CD14-positive monocyte (primary cell): ENCODE data around the gene PCNP. TPM values are rescaled to one million over a fixed set of nuclear protein-coding genes. Genes with fewer than 3 reads are reported as not detected.

Source experiments
- DNase-seq, 3 donors: peaks; one replicate each; pipeline ENCODE4 v3.0.0-alpha.2; 2011 to 2022
- H2AFZ ChIP-seq: 2 replicates; pipeline ENCODE4 v1.6.0; 2012; ENCODE audit warnings: mild to moderate bottlenecking, low read depth, low read length, inconsistent platforms; ENCODE audit not compliant: insufficient read depth, poor library complexity, severe bottlenecking
- H3K27ac ChIP-seq, 2 donors: 1 replicate in 1 of 2; 2 replicates in 1 of 2; pipeline ENCODE4 v1.5.1; 2012 to 2013; ENCODE audit warnings: low read length in 2 of 2, control low read depth in 1 of 2, inconsistent platforms in 1 of 2, low read depth in 1 of 2, mild to moderate bottlenecking in 1 of 2
- H3K27me3 ChIP-seq, 2 donors: one replicate each; pipeline versions ENCODE4 v1.6.0 to v1.6.1; 2011 to 2013; ENCODE audit warnings: low read length in 2 of 2; ENCODE audit not compliant: control insufficient read depth in 2 of 2, insufficient read depth in 2 of 2
- H3K36me3 ChIP-seq, 2 donors: replicated peaks in 1 of 2; 1 replicate in 1 of 2; 2 replicates in 1 of 2; pipeline versions ENCODE4 v1.5.1 to v1.6.1; 2012 to 2013; ENCODE audit warnings: low read length in 2 of 2, control low read depth in 1 of 2, inconsistent platforms in 1 of 2, mild to moderate bottlenecking in 1 of 2; ENCODE audit not compliant: insufficient read depth in 2 of 2, control insufficient read depth in 1 of 2
- H3K4me1 ChIP-seq, 2 donors: 1 replicate in 1 of 2; 2 replicates in 1 of 2; pipeline versions ENCODE4 v1.5.1 to v1.6.1; 2012 to 2013; ENCODE audit warnings: low read length in 2 of 2, control low read depth in 1 of 2, inconsistent platforms in 1 of 2, mild to moderate bottlenecking in 1 of 2, moderate library complexity in 1 of 2; ENCODE audit not compliant: insufficient read depth in 2 of 2, control insufficient read depth in 1 of 2
- H3K4me2 ChIP-seq: replicated peaks from 2 replicates; pipeline ENCODE3; 2012; ENCODE audit warnings: low read length, moderate library complexity, mild to moderate bottlenecking; ENCODE audit not compliant: poor library complexity, severe bottlenecking; ENCODE audit errors: extremely low read depth
- H3K4me3 ChIP-seq, 3 experiments: fragments of 200-600 bp in 1 of 3; sonication (generic) in 1 of 3; replicated peaks in 1 of 3; 1 replicate in 2 of 3; 2 replicates in 1 of 3; pipeline ENCODE4 v1.5.1; 2011 to 2013; ENCODE audit warnings: low read length in 3 of 3, mild to moderate bottlenecking in 3 of 3, control low read depth in 2 of 3, low read depth in 2 of 3, inconsistent platforms in 1 of 3, moderate library complexity in 1 of 3
- H3K79me2 ChIP-seq: 2 replicates; pipeline ENCODE4 v1.6.0; 2012; ENCODE audit warnings: mild to moderate bottlenecking, control low read depth, inconsistent platforms, low read length, moderate library complexity; ENCODE audit not compliant: insufficient read depth
- H3K9ac ChIP-seq: 2 replicates; pipeline ENCODE4 v1.6.0; 2017; ENCODE audit warnings: low read length, mild to moderate bottlenecking; ENCODE audit not compliant: insufficient read depth, poor library complexity, severe bottlenecking
- H3K9me3 ChIP-seq, 2 donors: replicated peaks in 1 of 2; 1 replicate in 1 of 2; 2 replicates in 1 of 2; pipeline versions ENCODE4 v1.5.1 to v1.6.1; 2012 to 2013; ENCODE audit warnings: low read length in 2 of 2, control low read depth in 1 of 2; ENCODE audit not compliant: control insufficient read depth in 1 of 2, insufficient read depth in 1 of 2
- H4K20me1 ChIP-seq: 2 replicates; pipeline ENCODE4 v1.6.0; 2012; ENCODE audit warnings: mild to moderate bottlenecking, low read length, control low read depth, moderate library complexity; ENCODE audit not compliant: insufficient read depth
- H3K27ac Mint-ChIP-seq, 7 donors: one replicate each; pipeline ENCODE4 v1.8.0; 2020; ENCODE audit warnings: mild to moderate bottlenecking in 7 of 7, mixed read lengths in 7 of 7, moderate library complexity in 6 of 7, inconsistent platforms in 2 of 7
- H3K27me3 Mint-ChIP-seq, 3 donors: one replicate each; pipeline ENCODE4 v1.8.0; 2021 to 2022; ENCODE audit warnings: low read depth in 3 of 3, mild to moderate bottlenecking in 3 of 3, mixed read lengths in 3 of 3, moderate library complexity in 3 of 3, inconsistent platforms in 1 of 3
- H3K36me3 Mint-ChIP-seq, 2 donors: one replicate each; pipeline ENCODE4 v1.8.0; 2020; ENCODE audit warnings: mixed read lengths in 2 of 2, inconsistent platforms in 1 of 2, mild to moderate bottlenecking in 1 of 2
- H3K4me1 Mint-ChIP-seq: one replicate; pipeline ENCODE4 v1.8.0; 2020; ENCODE audit warnings: mild to moderate bottlenecking, mixed read lengths
- H3K4me3 Mint-ChIP-seq, 2 donors: one replicate each; pipeline ENCODE4 v1.8.0; 2020; ENCODE audit warnings: mild to moderate bottlenecking in 2 of 2, mixed read lengths in 2 of 2, moderate library complexity in 1 of 2
- H3K9me3 Mint-ChIP-seq, 7 donors: one replicate each; pipeline ENCODE4 v1.8.0; 2020 to 2022; ENCODE audit warnings: mixed read lengths in 7 of 7, mild to moderate bottlenecking in 6 of 7, moderate library complexity in 6 of 7, inconsistent platforms in 2 of 7
- CTCF ChIP-seq: fragments of 200-600 bp; IDR thresholded peaks from one replicate; pipeline ENCODE4 v1.8.0; 2022; ENCODE audit warnings: antibody characterized with exemption, mild to moderate bottlenecking
- WGBS: methylation state at CpG from one replicate; pipeline ENCODE4 v1.1.5; 2013; ENCODE audit warnings: missing lambda C conversion rate; ENCODE audit not compliant: insufficient coverage; 5-methylcytosine and 5-hydroxymethylcytosine counted together
- intact Hi-C, 2 donors: fragments of 100-400 bp; cut with micrococcal nuclease; formaldehyde crosslinking; loops; one replicate each; pipeline versions ENCODE4 v1.15.0 to v1.15.1; 2023
- polyA plus RNA-seq, 3 donors: library from polyadenylated mRNA; depleted of rRNA in 1 of 3; unstranded in 2 of 3; stranded (reverse) in 1 of 3; fragments of 300-500 nt in 2 of 3; fragments of >200 nt in 1 of 3; fragmentation: Illumina TruSeq in 2 of 3; gene quantifications; 1 replicate in 2 of 3; 2 replicates in 1 of 3; pipeline ENCODE4 v1.2.3, GENCODE V29; 2012 to 2021
- small RNA-seq: library from RNA; depleted of rRNA; stranded (forward); fragments of <200 nt; gene quantifications from one replicate; pipeline ENCODE3, GENCODE V24; 2012; ENCODE audit warnings: low read depth; ENCODE audit not compliant: insufficient read length

Gene PCNP
- polyA plus RNA-seq, 3 donors = 32.0 to 68.2 (median 57.4) TPM

GRCh38 chr3:101642441-101642840 is 68.5 kb downstream of the PCNP start:
- Mint-ChIP-seq H3K27ac (no peak overlapping the region), H3K9me3 (no peaks in the 10 kb centered on the region), H3K36me3 (peaks cover 11 to 15% of the 10 kb centered on the region in 2 donors), H3K4me1 (no peaks in the 10 kb centered on the region), H3K4me3 (no peak overlapping the region), H3K27me3 (peaks cover 0 to 2% (median 1%) of the 10 kb centered on the region in 3 donors)
- Histone ChIP-seq H3K4me3 (no peak overlapping the region), H3K9me3 (no peaks in the 10 kb centered on the region), H3K27ac (no peak overlapping the region), H3K79me2 (no peaks in the 10 kb centered on the region), H3K4me1 (no peaks in the 10 kb centered on the region), H3K36me3 (peaks cover under 1 to 19% of the 10 kb centered on the region in 2 donors), H3K4me2 (no peak overlapping the region), H3K9ac (no peak overlapping the region), H3K27me3 (no peaks in the 10 kb centered on the region), H4K20me1 (no peaks in the 10 kb centered on the region), H2AFZ (no peak overlapping the region)
- intact Hi-C loops = no loop called here
- WGBS = no CpG with 5 or more reads among the region's 3 CpGs
- TF ChIP-seq CTCF = no peak
- DNase-seq = no peak

- no peak overlapping the region for H3K4me3 Mint-ChIP-seq
- intact Hi-C loops = no loop called here
- no peak for DNase-seq
- H3K36me3 Mint-ChIP-seq = peaks cover 11 to 21% of the 10 kb centered on the region in 2 donors
- peaks cover 0 to 2% (median 1%) of the 10 kb centered on the region in 3 donors for H3K27me3 Mint-ChIP-seq
- H3K27ac Mint-ChIP-seq = no peak overlapping the region
- Histone ChIP-seq H3K36me3 (peaks cover 8 to 27% of the 10 kb centered on the region in 2 donors), H3K79me2 (no peaks in the 10 kb centered on the region), H3K4me2 (no peak overlapping the region), H3K9me3 (no peaks in the 10 kb centered on the region), H3K4me1 (no peaks in the 10 kb centered on the region), H3K9ac (no peak overlapping the region), H3K27me3 (no peaks in the 10 kb centered on the region), H2AFZ (no peak overlapping the region), H3K27ac (no peak overlapping the region), H4K20me1 (no peaks in the 10 kb centered on the region), H3K4me3 (no peak overlapping the region)
- H3K9me3 Mint-ChIP-seq = no peaks in the 10 kb centered on the region
- no peak for TF ChIP-seq CTCF
- WGBS = 98% methylated on average over 7 of the region's 8 CpGs
- H3K4me1 Mint-ChIP-seq = no peaks in the 10 kb centered on the region
Measured at GRCh38 chr3:101643009-101643844, 69.2 kb downstream of the PCNP start.

Small RNA genes within 50 kb of the gene (small RNA-seq; reads per million reads assigned to genes)
- gene RF00019 (not detected), gene RNU6-1256P (not detected)

Other genes with a start within 250 kb of the PCNP start
- 10 to 100 TPM in 1 of 3 donors, 1 to 10 TPM in 2; 1.6 to 12.4 (median 3.8) TPM for gene SENP7, start 61.0 kb upstream of the PCNP start, polyA plus RNA-seq
- gene TRMT10C, start 12.3 kb upstream of the PCNP start, polyA plus RNA-seq = 10 to 100 TPM in 2 of 3 donors, 1 to 10 TPM in 1; 4.1 to 21.0 (median 14.6) TPM
- gene ZBTB11, start 103.0 kb downstream of the PCNP start, polyA plus RNA-seq = 10 to 100 TPM in 1 of 3 donors, 1 to 10 TPM in 2; 5.1 to 20.2 (median 6.8) TPM
- 100 to 1,000 TPM; 445 to 996 (median 586) TPM for gene RPL24, start 112.5 kb downstream of the PCNP start, polyA plus RNA-seq
- gene CEP97, start 150.4 kb downstream of the PCNP start, polyA plus RNA-seq = 1 to 10 TPM in 2 of 3 donors, under 1 TPM in 1; 0.79 to 1.7 (median 1.5) TPM
- 10 to 100 TPM; 14.6 to 35.8 (median 19.8) TPM for gene NXPE3, start 205.0 kb downstream of the PCNP start, polyA plus RNA-seq